Stimulated activated CD8-positive, alpha-beta memory T cell treated with anti-CD3 and anti-CD28 coated beads, Interleukin-2, amount 100 ng/mL, for 1 hour (primary cell): ENCODE data around the gene PHF13.
"Not testable (repeated sequence)": the region's sequence is repeated elsewhere in the genome, so short reads cannot be mapped to it uniquely, and the experiment has no call there.

ENCODE experiments used
- DNase-seq, 2 donors: peaks; one replicate each; pipeline ENCODE4 v3.0.0-alpha.2; 2020; ENCODE audit warnings: low read depth in 2 of 2

The PHF13 gene

GRCh38 chr1:6660415-6661049 lies 47.0 kb downstream of the PHF13 start:
- no peak for DNase-seq

- DNase-seq: not testable (repeated sequence)
These were observed 48.9 kb downstream of the PHF13 start for GRCh38 chr1:6662468-6662867.

- no peak for DNase-seq
These were observed 53.2 kb downstream of the PHF13 start for GRCh38 chr1:6666696-6667095.

- no peak for DNase-seq
These were observed 53.6 kb downstream of the PHF13 start for GRCh38 chr1:6667139-6667538.

- no peak for DNase-seq
These were observed 55.0 kb downstream of the PHF13 start for GRCh38 chr1:6668503-6668902.

GRCh38 chr1:6672558-6672957 lies 59.0 kb downstream of the PHF13 start:
- no peak for DNase-seq
